Spinal cord (tissue), 10 donors: ENCODE measurements around the gene NKX6-1. TPM values are rescaled to one million over a fixed set of nuclear protein-coding genes. Genes with fewer than 3 reads are reported as not detected.

ENCODE experiments used
- DNase-seq, 6 donors: peaks; one replicate each; pipeline versions ENCODE4 v3.0.0 to v3.0.0-alpha.2; 2013 to 2015; ENCODE audit warnings: low spot score in 6 of 6, low read depth in 4 of 6
- H3K27ac ChIP-seq: one replicate; pipeline ENCODE4 v1.5.1; 2013; ENCODE audit warnings: low read depth, low read length, control low read depth
- H3K27me3 ChIP-seq: one replicate; pipeline ENCODE4 v1.6.1; 2013; ENCODE audit warnings: low read length; ENCODE audit not compliant: control insufficient read depth, insufficient read depth
- H3K36me3 ChIP-seq: one replicate; pipeline ENCODE4 v1.6.1; 2013; ENCODE audit warnings: low read length; ENCODE audit not compliant: control insufficient read depth, insufficient read depth
- H3K4me1 ChIP-seq: one replicate; pipeline ENCODE4 v1.6.1; 2013; ENCODE audit warnings: low read length; ENCODE audit not compliant: control insufficient read depth, insufficient read depth
- H3K4me3 ChIP-seq: one replicate; pipeline ENCODE4 v1.5.1; 2013; ENCODE audit warnings: low read depth, low read length, control low read depth
- H3K9me3 ChIP-seq: one replicate; pipeline ENCODE4 v1.6.1; 2013; ENCODE audit warnings: low read length; ENCODE audit not compliant: control insufficient read depth, insufficient read depth
- WGBS: methylation state at CpG from one replicate; pipeline ENCODE4 v1.1.5; 2013; ENCODE audit warnings: missing lambda C conversion rate; ENCODE audit not compliant: insufficient coverage; 5-methylcytosine and 5-hydroxymethylcytosine counted together
- polyA plus RNA-seq, 2 donors: library from polyadenylated mRNA; unstranded; fragments of 120-200 nt; gene quantifications; one replicate each; pipeline ENCODE4 v1.2.1, GENCODE V29; 2013; ENCODE audit not compliant: insufficient read length in 2 of 2
- small RNA-seq: library from RNA; depleted of rRNA; stranded (forward); fragments of <200 nt; gene quantifications from one replicate; pipeline ENCODE3, GENCODE V24; 2014; ENCODE audit warnings: low replicate concordance
- total RNA-seq, 2 donors: library from RNA; depleted of rRNA in 1 of 2; stranded (reverse); fragments of 120-200 nt in 1 of 2; fragments of >200 nt in 1 of 2; gene quantifications; one replicate each; pipeline versions ENCODE4 v1.2.3 to v1.2.4, GENCODE V29; 2013 to 2014
- donor health status: healthy.

NKX6-1 gene
- total and polyA plus RNA-seq, 4 donors: 2.1 to 18.4 (median 8.4) TPM

- H3K4me3 ChIP-seq: no peak overlapping the region
- no peak overlapping the region for H3K27ac ChIP-seq
- no peaks in the 10 kb centered on the region for H3K9me3 ChIP-seq
- no peak for DNase-seq
- H3K36me3 ChIP-seq: no peaks in the 10 kb centered on the region
- H3K4me1 ChIP-seq: no peaks in the 10 kb centered on the region
- H3K27me3 ChIP-seq: peaks cover 11% of the 10 kb centered on the region
- 0% methylated on average over 1 of the region's 4 CpGs for WGBS
Measured at GRCh38 chr4:84470204-84470785, 28.8 kb downstream of the NKX6-1 start.

- no peak for DNase-seq
- no peak overlapping the region for H3K27ac ChIP-seq
- H3K4me3 ChIP-seq: no peak overlapping the region
- H3K36me3 ChIP-seq: no peaks in the 10 kb centered on the region
- H3K4me1 ChIP-seq: no peaks in the 10 kb centered on the region
- H3K27me3 ChIP-seq: peaks cover 9% of the 10 kb centered on the region
- WGBS: no CpG with 5 or more reads among the region's 3 CpGs
- H3K9me3 ChIP-seq: no peaks in the 10 kb centered on the region
Measured at GRCh38 chr4:84467601-84468000, 31.5 kb downstream of the NKX6-1 start.

GRCh38 chr4:84459783-84460182 lies 39.3 kb downstream of the NKX6-1 start:
- no peak for DNase-seq
- Histone ChIP-seq H3K27me3 (no peaks in the 10 kb centered on the region), H3K4me1 (no peaks in the 10 kb centered on the region), H3K4me3 (no peak overlapping the region), H3K9me3 (no peaks in the 10 kb centered on the region), H3K36me3 (no peaks in the 10 kb centered on the region), H3K27ac (no peak overlapping the region)
- WGBS: no CpG with 5 or more reads among the region's 1 CpG

GRCh38 chr4:84456157-84456556 lies 42.9 kb downstream of the NKX6-1 start:
- H3K27me3 ChIP-seq: peaks cover 4% of the 10 kb centered on the region
- WGBS: 93% methylated on average over 2 of the region's 4 CpGs

GRCh38 chr4:84455697-84456096 lies 43.4 kb downstream of the NKX6-1 start:
- peak in 2 of 6 donors; percentile 24 to 37 for DNase-seq
- Histone ChIP-seq H3K27ac (no peak overlapping the region), H3K9me3 (no peaks in the 10 kb centered on the region)

More at GRCh38 chr4:84456157-84456556, 42.9 kb downstream of the NKX6-1 start:
- H3K27ac ChIP-seq: no peak overlapping the region
- no peaks in the 10 kb centered on the region for H3K4me1 ChIP-seq
- DNase-seq: no peak
- no peaks in the 10 kb centered on the region for H3K36me3 ChIP-seq
- H3K4me3 ChIP-seq: no peak overlapping the region
- no peaks in the 10 kb centered on the region for H3K9me3 ChIP-seq

GRCh38 chr4:84451546-84451945 lies 47.5 kb downstream of the NKX6-1 start:
- Histone ChIP-seq H3K4me3 (no peak overlapping the region), H3K27me3 (peaks cover 9% of the 10 kb centered on the region), H3K27ac (no peak overlapping the region), H3K9me3 (no peaks in the 10 kb centered on the region), H3K36me3 (no peaks in the 10 kb centered on the region), H3K4me1 (no peaks in the 10 kb centered on the region)
- WGBS: 0% methylated on average over 1 of the region's 3 CpGs
- no peak for DNase-seq

More at GRCh38 chr4:84455697-84456096, 43.4 kb downstream of the NKX6-1 start:
- no peaks in the 10 kb centered on the region for H3K4me1 ChIP-seq
- H3K36me3 ChIP-seq: no peaks in the 10 kb centered on the region
- H3K4me3 ChIP-seq: no peak overlapping the region
- H3K27me3 ChIP-seq: peaks cover 4% of the 10 kb centered on the region
- WGBS: 50% methylated on average over 1 of the region's 3 CpGs

GRCh38 chr4:84443523-84443922 lies 55.6 kb downstream of the NKX6-1 start:
- DNase-seq: no peak
- peaks cover 10% of the 10 kb centered on the region for H3K27me3 ChIP-seq
- no peak overlapping the region for H3K27ac ChIP-seq
- 100% methylated on average over 1 of the region's 5 CpGs for WGBS
- H3K4me1 ChIP-seq: no peaks in the 10 kb centered on the region
- no peak overlapping the region for H3K4me3 ChIP-seq
- H3K36me3 ChIP-seq: no peaks in the 10 kb centered on the region
- H3K9me3 ChIP-seq: no peaks in the 10 kb centered on the region

GRCh38 chr4:84442778-84443177 lies 56.3 kb downstream of the NKX6-1 start:
- H3K27me3 ChIP-seq: peaks cover 10% of the 10 kb centered on the region
- H3K27ac ChIP-seq: no peak overlapping the region
- WGBS: no CpG with 5 or more reads among the region's 2 CpGs
- no peak overlapping the region for H3K4me3 ChIP-seq
- DNase-seq: no peak
- H3K4me1 ChIP-seq: no peaks in the 10 kb centered on the region
- H3K9me3 ChIP-seq: no peaks in the 10 kb centered on the region
- no peaks in the 10 kb centered on the region for H3K36me3 ChIP-seq

Small RNA genes within 50 kb of the gene (small RNA-seq; reads per million reads assigned to genes)
- gene RPL3P13: not detected

Other genes starting within 250 kb of the NKX6-1 start
- 10 to 100 TPM in 1 of 2 donors, 1 to 10 TPM in 1; 9.6 to 18.8 TPM for gene CDS1, start 83.8 kb upstream of the NKX6-1 start, total RNA-seq
- gene CDS1, start 83.8 kb upstream of the NKX6-1 start, polyA plus RNA-seq: 10 to 100 TPM; 15.4 to 18.0 TPM